LNCAP (cell line): ENCODE measurements around the gene BCL2L11.

Experiments used
- TF ChIP-seq, protein P1 (sequence below): fragments of 450-650 bp; IDR thresholded peaks from 2 replicates; pipeline ENCODE4 v1.5.1; 2017; ENCODE audit warnings: mild to moderate bottlenecking

The BCL2L11 gene

DNA sequence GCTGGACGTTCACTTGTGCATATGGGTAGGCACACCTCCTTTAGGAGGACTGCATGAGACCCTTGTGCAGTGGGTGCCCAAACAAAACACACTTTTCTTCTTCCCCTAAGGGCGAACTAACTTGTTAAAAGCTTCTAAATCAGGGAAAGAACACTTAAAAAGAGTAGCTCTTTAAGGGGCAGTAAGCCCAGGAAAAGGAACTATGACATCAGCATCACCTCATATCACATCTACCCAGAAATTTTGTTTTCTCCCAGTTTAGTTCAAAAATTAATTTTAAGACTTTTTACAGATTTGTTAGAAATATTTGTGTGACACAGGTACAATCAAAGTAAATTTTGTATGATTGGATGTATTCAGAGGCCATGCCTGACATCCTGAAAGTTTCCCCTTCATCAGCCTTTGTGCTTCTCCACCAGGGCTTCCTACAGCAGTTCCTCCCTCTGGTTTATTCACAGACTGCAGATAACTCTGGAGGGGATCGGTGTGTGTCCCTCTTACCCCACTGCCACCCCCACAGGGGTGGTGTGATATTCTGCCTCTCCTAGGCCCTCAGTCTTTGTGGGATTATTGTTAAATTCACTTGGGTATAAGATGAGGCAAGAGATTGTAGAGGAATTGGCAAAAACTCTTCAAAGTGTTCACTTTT is 27.6 kb downstream of the BCL2L11 start:
- TF ChIP-seq, protein P1, sequence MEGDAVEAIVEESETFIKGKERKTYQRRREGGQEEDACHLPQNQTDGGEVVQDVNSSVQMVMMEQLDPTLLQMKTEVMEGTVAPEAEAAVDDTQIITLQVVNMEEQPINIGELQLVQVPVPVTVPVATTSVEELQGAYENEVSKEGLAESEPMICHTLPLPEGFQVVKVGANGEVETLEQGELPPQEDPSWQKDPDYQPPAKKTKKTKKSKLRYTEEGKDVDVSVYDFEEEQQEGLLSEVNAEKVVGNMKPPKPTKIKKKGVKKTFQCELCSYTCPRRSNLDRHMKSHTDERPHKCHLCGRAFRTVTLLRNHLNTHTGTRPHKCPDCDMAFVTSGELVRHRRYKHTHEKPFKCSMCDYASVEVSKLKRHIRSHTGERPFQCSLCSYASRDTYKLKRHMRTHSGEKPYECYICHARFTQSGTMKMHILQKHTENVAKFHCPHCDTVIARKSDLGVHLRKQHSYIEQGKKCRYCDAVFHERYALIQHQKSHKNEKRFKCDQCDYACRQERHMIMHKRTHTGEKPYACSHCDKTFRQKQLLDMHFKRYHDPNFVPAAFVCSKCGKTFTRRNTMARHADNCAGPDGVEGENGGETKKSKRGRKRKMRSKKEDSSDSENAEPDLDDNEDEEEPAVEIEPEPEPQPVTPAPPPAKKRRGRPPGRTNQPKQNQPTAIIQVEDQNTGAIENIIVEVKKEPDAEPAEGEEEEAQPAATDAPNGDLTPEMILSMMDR = no peak

GRCh38 chr2:111148925-111149324 is 28.2 kb downstream of the BCL2L11 start:
- TF ChIP-seq, protein P1 = no peak

DNA sequence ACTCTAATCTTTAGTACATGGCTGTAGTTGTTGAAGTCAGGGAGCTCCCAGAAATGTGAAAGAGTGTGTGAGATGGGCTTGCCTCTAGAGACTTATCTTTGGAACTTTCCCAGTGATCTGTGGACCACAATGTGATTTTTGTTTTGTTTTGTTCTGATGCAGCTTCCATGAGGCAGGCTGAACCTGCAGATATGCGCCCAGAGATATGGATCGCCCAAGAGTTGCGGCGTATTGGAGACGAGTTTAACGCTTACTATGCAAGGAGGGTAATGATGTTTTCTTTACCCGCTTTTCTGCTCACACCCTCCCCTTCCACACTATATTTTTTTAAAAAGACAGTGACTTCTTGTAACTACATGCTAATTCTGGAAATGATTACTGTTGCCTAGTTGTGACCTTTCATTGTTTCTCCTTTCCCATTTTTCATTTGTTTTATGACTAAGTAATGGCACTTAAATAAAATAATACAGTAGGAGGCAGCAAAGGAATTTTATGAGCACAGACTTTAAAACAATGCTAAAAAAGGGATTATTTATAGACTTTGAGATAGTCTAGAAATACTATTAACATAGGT is 29.3 kb downstream of the BCL2L11 start:
- TF ChIP-seq, protein P1 = no peak

GRCh38 chr2:111154758-111155157 is 34.0 kb downstream of the BCL2L11 start:
- TF ChIP-seq, protein P1 = no peak

GRCh38 chr2:111155610-111156009 is 34.9 kb downstream of the BCL2L11 start:
- TF ChIP-seq, protein P1 = no peak

DNA sequence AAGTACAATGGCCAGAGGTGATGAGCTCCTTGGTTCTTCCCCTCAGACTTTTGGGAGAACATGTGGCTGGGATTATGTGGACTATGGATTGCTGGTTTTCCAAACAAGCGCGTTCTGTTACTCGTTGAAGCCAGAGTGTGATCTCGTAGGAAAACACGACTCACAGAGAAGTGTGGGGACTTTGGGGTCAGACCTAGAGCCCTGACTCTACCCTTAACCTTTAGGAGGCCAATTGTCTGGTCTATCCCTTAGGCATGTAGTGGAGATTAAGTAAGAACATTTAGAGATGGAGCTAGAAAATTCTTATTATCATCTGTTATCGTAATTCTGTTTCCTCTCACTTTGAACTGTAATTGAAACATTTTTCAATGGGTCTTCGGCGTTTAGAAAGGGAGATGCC is 35.8 kb downstream of the BCL2L11 start:
- TF ChIP-seq, protein P1 = no peak

DNA sequence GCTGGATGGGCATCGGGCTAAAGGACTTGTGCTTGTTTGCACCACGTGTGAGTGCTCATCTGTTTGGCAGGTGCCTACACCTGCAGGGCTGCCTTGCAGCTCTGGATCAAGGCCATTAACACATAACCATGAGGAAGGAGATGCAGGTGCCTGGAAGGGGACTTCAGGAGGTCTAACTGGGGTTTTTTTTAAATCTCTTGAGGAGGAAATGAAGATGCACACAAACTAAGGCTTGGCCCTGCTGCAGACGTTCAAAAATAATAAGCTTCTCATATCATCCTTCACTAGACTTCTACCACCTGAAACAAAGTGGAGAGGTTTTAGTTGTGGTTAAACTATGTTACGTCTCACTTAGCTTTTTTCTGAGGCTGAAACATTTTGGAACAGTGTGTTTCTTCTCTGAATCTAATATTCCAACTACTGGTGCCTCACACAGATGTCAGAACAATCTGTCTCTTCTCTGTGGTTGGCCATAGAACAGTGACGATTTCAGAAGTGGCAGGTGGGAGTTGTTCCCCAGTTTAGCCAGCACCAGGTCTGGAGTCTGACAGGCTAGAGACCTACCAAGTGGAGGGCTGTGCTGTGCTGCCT is 36.5 kb downstream of the BCL2L11 start:
- TF ChIP-seq, protein P1 = no peak
